Chondrocyte (in vitro differentiated cells): Measurements from ENCODE around the gene ULK4. TPM values are rescaled to one million over a fixed set of nuclear protein-coding genes. Genes with fewer than 3 reads are reported as not detected.
"Not testable (repeated sequence)": the region's sequence is repeated elsewhere in the genome, so short reads cannot be mapped to it uniquely, and the experiment has no call there.

Source experiments
- DNase-seq: peaks from one replicate; pipeline ENCODE4 v3.0.0; 2021; ENCODE audit warnings: mixed read lengths, low spot score
- H3K27ac Mint-ChIP-seq: one replicate; pipeline ENCODE4 v1.8.0; 2021; ENCODE audit warnings: mild to moderate bottlenecking, moderate library complexity, mixed read lengths; ENCODE audit not compliant: unreplicated experiment
- H3K27me3 Mint-ChIP-seq: 2 replicates; pipeline ENCODE4 v1.8.0; 2021; ENCODE audit warnings: low read depth, mixed read lengths
- H3K36me3 Mint-ChIP-seq: 2 replicates; pipeline ENCODE4 v1.8.0; 2021; ENCODE audit warnings: low read depth, mixed read lengths
- H3K4me1 Mint-ChIP-seq: 2 replicates; pipeline ENCODE4 v1.8.0; 2021; ENCODE audit warnings: low read depth, mild to moderate bottlenecking, mixed read lengths
- H3K4me3 Mint-ChIP-seq: one replicate; pipeline ENCODE4 v1.8.0; 2021; ENCODE audit warnings: mild to moderate bottlenecking, moderate library complexity, mixed read lengths; ENCODE audit not compliant: unreplicated experiment
- H3K9me3 Mint-ChIP-seq: 2 replicates; pipeline ENCODE4 v1.8.0; 2021; ENCODE audit warnings: low read depth, mixed read lengths
- total RNA-seq: library from RNA; stranded (reverse); gene quantifications from 3 replicates; pipeline ENCODE4 v1.2.1, GENCODE V29; 2021
- TF ChIP-seq, protein P1 (sequence below): fragments of 200-600 bp; sonication (generic); IDR thresholded peaks from 2 replicates; pipeline ENCODE4 v1.5.0; 2021; ENCODE audit warnings: antibody characterized with exemption, mild to moderate bottlenecking, moderate library complexity

Gene ULK4
- total RNA-seq, 1 donor from 2014 or later, result 9.1 TPM

DNA sequence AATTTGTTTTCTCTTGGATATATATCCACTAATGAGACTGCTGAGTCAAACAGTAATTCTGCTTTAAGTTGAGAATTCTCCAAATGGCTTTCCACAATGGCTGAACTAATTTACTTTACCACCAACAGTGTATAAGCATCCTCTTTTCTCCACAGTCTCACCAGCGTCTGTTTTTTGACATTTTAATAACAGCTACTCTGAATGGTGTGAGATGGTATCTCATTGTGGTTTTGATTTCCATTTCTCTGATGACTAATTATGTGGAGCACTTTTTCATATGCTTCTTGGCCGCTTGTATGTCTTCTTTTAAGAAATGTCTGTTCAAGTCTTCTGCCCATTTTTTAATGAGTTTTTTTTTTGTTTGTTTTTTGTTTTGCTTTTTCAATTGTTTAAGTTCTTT lies 556.4 kb downstream of the ULK4 start:
- DNase-seq, result no peak
- Mint-ChIP-seq H3K9me3 (peaks cover 12% of the 10 kb centered on the region), H3K27ac (no peak overlapping the region), H3K36me3 (peaks cover 4% of the 10 kb centered on the region), H3K4me1 (no peaks in the 10 kb centered on the region), H3K4me3 (no peak overlapping the region), H3K27me3 (no peaks in the 10 kb centered on the region)
- TF ChIP-seq, protein P1, sequence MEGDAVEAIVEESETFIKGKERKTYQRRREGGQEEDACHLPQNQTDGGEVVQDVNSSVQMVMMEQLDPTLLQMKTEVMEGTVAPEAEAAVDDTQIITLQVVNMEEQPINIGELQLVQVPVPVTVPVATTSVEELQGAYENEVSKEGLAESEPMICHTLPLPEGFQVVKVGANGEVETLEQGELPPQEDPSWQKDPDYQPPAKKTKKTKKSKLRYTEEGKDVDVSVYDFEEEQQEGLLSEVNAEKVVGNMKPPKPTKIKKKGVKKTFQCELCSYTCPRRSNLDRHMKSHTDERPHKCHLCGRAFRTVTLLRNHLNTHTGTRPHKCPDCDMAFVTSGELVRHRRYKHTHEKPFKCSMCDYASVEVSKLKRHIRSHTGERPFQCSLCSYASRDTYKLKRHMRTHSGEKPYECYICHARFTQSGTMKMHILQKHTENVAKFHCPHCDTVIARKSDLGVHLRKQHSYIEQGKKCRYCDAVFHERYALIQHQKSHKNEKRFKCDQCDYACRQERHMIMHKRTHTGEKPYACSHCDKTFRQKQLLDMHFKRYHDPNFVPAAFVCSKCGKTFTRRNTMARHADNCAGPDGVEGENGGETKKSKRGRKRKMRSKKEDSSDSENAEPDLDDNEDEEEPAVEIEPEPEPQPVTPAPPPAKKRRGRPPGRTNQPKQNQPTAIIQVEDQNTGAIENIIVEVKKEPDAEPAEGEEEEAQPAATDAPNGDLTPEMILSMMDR, result no peak

DNA sequence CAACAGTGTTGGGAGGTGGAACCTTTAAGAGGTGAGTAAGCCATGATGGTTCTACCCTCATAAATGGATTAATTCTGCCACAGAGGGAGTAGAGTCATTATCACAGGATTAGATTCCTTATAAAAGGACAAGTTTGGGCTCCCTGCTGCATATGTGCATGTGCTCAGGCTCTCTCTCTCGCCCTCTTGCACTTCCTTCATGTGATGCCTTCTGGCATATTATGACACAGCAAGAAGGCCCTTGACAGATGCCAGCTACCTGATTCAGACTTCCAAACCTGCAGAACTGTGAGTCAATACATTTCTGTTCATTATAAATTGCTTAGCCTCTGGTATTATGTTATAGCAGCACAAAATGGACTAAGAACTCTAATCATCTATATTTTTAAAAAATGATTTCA lies 557.3 kb downstream of the ULK4 start:
- H3K27me3 Mint-ChIP-seq, result no peaks in the 10 kb centered on the region
- H3K4me3 Mint-ChIP-seq, result no peak overlapping the region
- no peaks in the 10 kb centered on the region for H3K4me1 Mint-ChIP-seq
- TF ChIP-seq, protein P1, result no peak
- peaks cover 6% of the 10 kb centered on the region for H3K36me3 Mint-ChIP-seq
- peaks cover 19% of the 10 kb centered on the region for H3K9me3 Mint-ChIP-seq
- no peak overlapping the region for H3K27ac Mint-ChIP-seq
- no peak for DNase-seq

DNA sequence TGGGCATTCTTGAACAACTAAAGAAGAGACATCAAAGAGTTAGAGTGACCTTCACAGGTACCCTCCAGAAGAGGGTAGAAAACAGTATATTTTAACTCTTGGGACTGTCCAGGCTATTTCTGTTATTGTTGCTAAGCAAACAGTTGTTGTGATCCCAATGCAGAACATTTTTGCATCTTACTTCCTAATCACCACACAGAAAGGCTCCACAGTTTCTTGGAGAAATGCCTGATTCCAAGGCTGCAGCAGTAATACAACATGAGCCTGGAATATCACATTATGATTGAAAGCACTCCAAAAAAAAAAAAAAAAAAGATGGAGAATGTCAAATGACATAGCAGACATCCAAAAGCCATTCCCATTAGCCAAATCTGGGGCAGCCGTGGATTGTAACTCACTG lies 567.0 kb downstream of the ULK4 start:
- no peak overlapping the region for H3K4me3 Mint-ChIP-seq
- no peak for DNase-seq
- TF ChIP-seq, protein P1, result no peak
- H3K27me3 Mint-ChIP-seq, result no peaks in the 10 kb centered on the region
- no peaks in the 10 kb centered on the region for H3K4me1 Mint-ChIP-seq
- H3K36me3 Mint-ChIP-seq, result no peaks in the 10 kb centered on the region
- peaks cover 4% of the 10 kb centered on the region for H3K9me3 Mint-ChIP-seq
- H3K27ac Mint-ChIP-seq, result no peak overlapping the region

DNA sequence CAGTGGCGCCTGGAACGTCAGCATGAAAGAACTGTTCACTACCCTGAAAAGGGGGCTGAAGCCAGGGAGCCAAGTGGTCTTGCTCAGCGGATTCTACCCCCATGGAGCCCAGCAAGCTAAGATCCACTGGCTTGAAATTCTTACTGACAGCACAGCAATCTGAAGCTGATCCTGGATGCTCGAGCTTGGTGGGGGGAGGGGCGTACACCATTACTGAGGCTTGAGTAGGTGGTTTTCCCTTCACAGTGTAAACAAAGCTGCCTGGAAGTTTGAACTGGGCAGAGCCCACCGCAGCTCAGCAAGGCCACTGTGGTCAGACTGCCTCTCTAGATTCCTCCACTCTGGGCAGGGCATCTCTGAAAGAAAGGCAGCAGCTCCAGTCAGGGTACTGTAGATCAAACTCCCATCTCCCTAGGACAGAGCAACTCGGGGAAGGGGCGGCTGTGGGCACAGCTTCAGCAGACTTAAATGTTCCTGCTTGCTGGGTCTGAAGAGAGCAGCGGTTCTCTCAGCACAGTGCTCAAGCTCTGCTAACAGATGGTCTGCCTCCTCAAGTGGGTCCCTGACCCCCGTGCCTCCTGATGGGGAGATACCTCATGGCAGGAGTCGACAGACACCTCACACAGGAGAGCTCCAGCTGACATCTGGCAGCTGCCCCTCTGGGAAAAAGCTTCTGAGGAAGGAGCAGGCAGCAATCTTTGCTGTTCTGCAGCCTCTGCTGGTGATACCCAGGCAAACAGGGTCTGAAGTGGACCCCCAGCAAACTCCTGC lies 591.0 kb downstream of the ULK4 start:
- DNase-seq, H3K27me3 Mint-ChIP-seq, H3K4me3 Mint-ChIP-seq: not testable (repeated sequence)
- H3K36me3 Mint-ChIP-seq, result peaks cover 17% of the 10 kb centered on the region
- H3K9me3 Mint-ChIP-seq, result peaks cover 25% of the 10 kb centered on the region
- peak overlapping the region; percentile 49 for H3K27ac Mint-ChIP-seq
- H3K4me1 Mint-ChIP-seq, result peaks cover 13% of the 10 kb centered on the region

DNA sequence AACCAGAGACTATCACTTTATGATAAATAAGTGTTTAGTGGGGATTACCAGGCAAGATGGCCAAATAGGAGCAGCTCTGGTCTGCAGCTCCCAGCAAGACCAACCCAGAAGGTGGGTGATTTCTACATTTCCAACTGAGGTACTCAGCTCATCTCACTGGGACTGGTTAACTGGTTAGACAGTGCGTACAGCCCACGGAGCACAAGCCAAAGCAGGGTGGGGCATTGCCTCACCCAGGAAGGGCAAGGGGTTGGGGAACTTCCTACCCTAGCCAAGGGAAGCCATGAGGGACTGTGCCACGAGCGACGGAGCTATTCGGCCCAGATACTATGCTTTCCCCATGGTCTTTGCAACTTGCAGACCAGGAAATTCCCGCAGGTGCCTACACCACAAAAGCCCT lies 591.6 kb downstream of the ULK4 start:
- Mint-ChIP-seq H3K4me3 (no peak overlapping the region), H3K27ac (no peak overlapping the region), H3K9me3 (peaks cover 21% of the 10 kb centered on the region), H3K4me1 (peaks cover 13% of the 10 kb centered on the region), H3K36me3 (peaks cover 12% of the 10 kb centered on the region), H3K27me3 (peaks cover 2% of the 10 kb centered on the region)
- TF ChIP-seq, protein P1, result no peak
- no peak for DNase-seq

DNA sequence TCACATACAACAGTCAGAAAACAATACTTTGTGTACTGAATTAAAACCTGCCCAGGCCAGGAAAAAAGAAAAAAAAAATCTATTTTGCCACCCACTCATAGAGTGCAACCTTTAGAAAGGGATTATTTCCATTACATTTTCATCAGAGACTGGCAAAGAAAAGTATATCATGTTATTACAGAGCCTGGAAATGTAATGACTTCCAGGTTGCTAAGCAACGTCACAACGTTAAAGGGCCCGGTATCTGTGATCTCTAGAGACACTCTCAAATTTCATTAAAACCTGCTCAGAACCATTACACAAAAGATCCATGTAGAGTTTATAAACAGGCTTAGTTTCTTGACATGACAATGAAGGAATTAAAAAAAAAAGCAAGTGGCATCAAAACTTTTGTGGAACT lies 592.1 kb downstream of the ULK4 start:
- TF ChIP-seq, protein P1, result no peak
- no peak for DNase-seq
- Mint-ChIP-seq H3K36me3 (peaks cover 12% of the 10 kb centered on the region), H3K4me3 (no peak overlapping the region), H3K9me3 (peaks cover 21% of the 10 kb centered on the region), H3K27me3 (peaks cover 2% of the 10 kb centered on the region), H3K4me1 (peaks cover 13% of the 10 kb centered on the region), H3K27ac (no peak overlapping the region)
